ENCODE data around the gene MCUB.

- TF ChIP-seq CTCF (IDR thresholded peaks at IDR 0.05; ENCODE audit: extremely low read depth in 1 of 2, insufficient read depth in 1 of 2, low read depth in 1 of 2, low read length in 2 of 2) = no peak
- TF ChIP-seq POLR2A (IDR thresholded peaks at IDR 0.05; ENCODE audit: low read depth, low read length) = no peak
- no peak for TF ChIP-seq POLR2AphosphoS5 (IDR thresholded peaks at IDR 0.05; ENCODE audit: insufficient read depth, low read depth, low read length)
- TF ChIP-seq EZH2 (IDR thresholded peaks at IDR 0.05; ENCODE audit: borderline replicate concordance, low read depth, low read length, severe bottlenecking) = no peak
- TF ChIP-seq MYC (IDR thresholded peaks at IDR 0.05; ENCODE audit: low read depth, low read length) = no peak
- TF ChIP-seq JUN (IDR thresholded peaks at IDR 0.05; ENCODE audit: borderline replicate concordance, insufficient read depth, insufficient read length, low read depth) = no peak
- TF ChIP-seq MAX (IDR thresholded peaks at IDR 0.05; ENCODE audit: insufficient read depth, insufficient read length) = no peak
- no peak for TF ChIP-seq FOS (IDR thresholded peaks at IDR 0.05; ENCODE audit: borderline replicate concordance, insufficient read depth, low read length)
Measured at GRCh38 chr4:109649872-109650271, 89.8 kb downstream of the MCUB start.

All from endothelial cell of umbilical vein (primary cell).